SK-N-SH (cell line): ENCODE results near the gene SLC25A21. TPM values are rescaled to one million over a fixed set of nuclear protein-coding genes. Genes with fewer than 3 reads are reported as not detected.

Experiments used
- CTCF ChIA-PET: fragments of 300-600, 350-600 bp; formaldehyde crosslinking; extraction: SDS; loops from one replicate; lab custom pipeline; 2021; lab: Yijun Ruan, JAX
- POLR2A ChIA-PET: fragments of 350-600 bp; sonication (Branson Sonifier 250); formaldehyde crosslinking; extraction: SDS; loops from one replicate; lab custom pipeline; 2020; ENCODE audit warnings: antibody characterized with exemption, inconsistent platforms; lab: Yijun Ruan, JAX
- DNase-seq: peaks from one replicate; pipeline ENCODE4 v3.0.0; 2012
- H2AFZ ChIP-seq: fragments of 200-600 bp; sonication (generic); 2 replicates; pipeline ENCODE4 v1.8.1; 2016; ENCODE audit warnings: antibody characterized with exemption, mild to moderate bottlenecking, low read depth
- H3F3A ChIP-seq: fragments of 200-600 bp; sonication (generic); replicated peaks from 2 replicates; pipeline ENCODE3; 2016; ENCODE audit warnings: antibody characterized with exemption, mild to moderate bottlenecking; ENCODE audit not compliant: insufficient read depth
- H3K27ac ChIP-seq, 2 experiments: fragments of 200-500 bp in 1 of 2; fragments of 200-600 bp in 1 of 2; sonication (Bioruptor generic) in 1 of 2; sonication (generic), shearing (Covaris generic) in 1 of 2; 2 replicates each; pipeline versions ENCODE4 v1.5.1 to v1.6.1; 2014 to 2016; ENCODE audit warnings: low read depth in 2 of 2, inconsistent platforms in 1 of 2, low read length in 1 of 2, mild to moderate bottlenecking in 1 of 2, mixed read lengths in 1 of 2
- H3K27me3 ChIP-seq: fragments of 200-600 bp; sonication (generic), shearing (Covaris generic); 2 replicates; pipeline ENCODE4 v1.6.1; 2016; ENCODE audit warnings: mixed run types; ENCODE audit not compliant: insufficient read depth
- H3K36me3 ChIP-seq, 2 experiments: fragments of 200-500 bp in 1 of 2; fragments of 200-600 bp in 1 of 2; sonication (Bioruptor generic) in 1 of 2; sonication (generic) in 1 of 2; replicated peaks in 1 of 2; 2 replicates each; pipeline versions ENCODE3 to v1.5.1; 2014 to 2016; ENCODE audit warnings: low read length in 1 of 2, mild to moderate bottlenecking in 1 of 2; ENCODE audit not compliant: insufficient read depth in 2 of 2, control insufficient read depth in 1 of 2
- H3K4me1 ChIP-seq, 2 experiments: fragments of 200-500 bp in 1 of 2; fragments of 200-600 bp in 1 of 2; sonication (Bioruptor generic) in 1 of 2; sonication (generic), shearing (Covaris generic) in 1 of 2; 2 replicates each; pipeline versions ENCODE4 v1.5.1 to v1.6.1; 2014 to 2016; ENCODE audit warnings: low read depth in 1 of 2, low read length in 1 of 2, mixed run types in 1 of 2; ENCODE audit not compliant: insufficient read depth in 2 of 2, control insufficient read depth in 1 of 2
- H3K4me2 ChIP-seq: fragments of 200-600 bp; sonication (generic), shearing (Covaris generic); 2 replicates; pipeline ENCODE4 v1.6.1; 2017; ENCODE audit warnings: mixed run types
- H3K4me3 ChIP-seq, 2 experiments: fragments of 200-500 bp in 1 of 2; fragments of 200-600 bp in 1 of 2; sonication (Bioruptor generic) in 1 of 2; sonication (generic), shearing (Covaris generic) in 1 of 2; 2 replicates each; pipeline versions ENCODE4 v1.5.1 to v1.8.1; 2014 to 2016; ENCODE audit warnings: low read depth in 2 of 2, inconsistent platforms in 1 of 2, low read length in 1 of 2, mild to moderate bottlenecking in 1 of 2, mixed read lengths in 1 of 2, moderate library complexity in 1 of 2
- H3K79me2 ChIP-seq: fragments of 200-600 bp; sonication (generic); 2 replicates; pipeline ENCODE4 v1.8.1; 2017; ENCODE audit warnings: mild to moderate bottlenecking; ENCODE audit not compliant: insufficient read depth
- H3K9ac ChIP-seq: fragments of 200-600 bp; sonication (generic); 2 replicates; pipeline ENCODE4 v1.6.1; 2017; ENCODE audit warnings: mixed run types
- H3K9me2 ChIP-seq: fragments of 200-600 bp; sonication (generic); 2 replicates; pipeline ENCODE4 v1.6.1; 2017; ENCODE audit warnings: mixed run types
- H3K9me3 ChIP-seq: fragments of 200-600 bp; sonication (generic); 2 replicates; pipeline ENCODE4 v1.6.1; 2017; ENCODE audit warnings: mixed run types, mild to moderate bottlenecking, moderate library complexity
- H4K20me1 ChIP-seq: fragments of 200-600 bp; sonication (generic); 2 replicates; pipeline ENCODE4 v1.6.1; 2017; ENCODE audit warnings: mild to moderate bottlenecking, mixed run types; ENCODE audit not compliant: insufficient read depth
- EP300 ChIP-seq, 2 experiments: IDR thresholded peaks; 2 replicates each; pipeline versions ENCODE4 v1.4.0 to v1.6.1; 2012; ENCODE audit warnings: borderline replicate concordance in 1 of 2, low read depth in 1 of 2, low read length in 1 of 2
- EZH2phosphoT487 ChIP-seq: fragments of 200-600 bp; sonication (generic); IDR thresholded peaks from 2 replicates; pipeline ENCODE4 v1.6.1; 2017; ENCODE audit warnings: low read depth, mixed run types, mild to moderate bottlenecking, antibody characterized with exemption, moderate library complexity, borderline replicate concordance
- FOSL2 ChIP-seq: IDR thresholded peaks from 2 replicates; pipeline ENCODE4 v1.4.0; 2012; ENCODE audit warnings: low read depth, mild to moderate bottlenecking, moderate library complexity, borderline replicate concordance
- GABPA ChIP-seq: IDR thresholded peaks from 2 replicates; pipeline ENCODE4 v1.4.0; 2012; ENCODE audit warnings: low read depth, mild to moderate bottlenecking
- MAX ChIP-seq: IDR thresholded peaks from 2 replicates; pipeline ENCODE4 v1.4.0; 2012; ENCODE audit warnings: low read depth
- PBX3 ChIP-seq: IDR thresholded peaks from 2 replicates; pipeline ENCODE4; 2012
- RXRA ChIP-seq: IDR thresholded peaks from 2 replicates; pipeline ENCODE4 v1.4.0; 2012; ENCODE audit warnings: low read depth, mild to moderate bottlenecking, borderline replicate concordance
- USF2 ChIP-seq: fragments of 150-350 bp; IDR thresholded peaks from 2 replicates; pipeline ENCODE4 v1.6.1; 2017; ENCODE audit warnings: antibody characterized with exemption, low read length, low read depth, borderline replicate concordance
- ZBTB33 ChIP-seq: IDR thresholded peaks from 2 replicates; pipeline ENCODE4 v1.4.0; 2012; ENCODE audit warnings: low read depth, borderline replicate concordance
- WGBS: methylation state at CpG from one replicate; pipeline ENCODE4 v1.1.6; 2017; ENCODE audit warnings: low lambda C conversion rate; 5-methylcytosine and 5-hydroxymethylcytosine counted together
- polyA plus RNA-seq, 3 experiments: library from polyadenylated mRNA; depleted of rRNA; stranded (reverse); fragments of >200 nt; gene quantifications; 2 replicates each; pipeline ENCODE4 v1.2.3, GENCODE V29; 2012

The SLC25A21 gene
- polyA plus RNA-seq, 1 of the 3 experiments (the other 2 are of a cell fraction) = not detected

GRCh38 chr14:36658123-36659009 is 514.0 kb downstream of the SLC25A21 start:
- Histone ChIP-seq H2AFZ (no peak overlapping the region), H3K4me3 (no peak overlapping the region)
- TF ChIP-seq GABPA (no peak), ZBTB33 (no peak), PBX3 (no peak), FOSL2 (no peak), USF2 (no peak), EZH2phosphoT487 (peak; percentile 23; the same call in 1 of the 2 replicates), RXRA (no peak), EP300 (IDR thresholded peaks at IDR 0.05; ENCODE audit: borderline replicate concordance in 1 of 2, low read depth in 1 of 2, low read length in 1 of 2) (no peak), MAX (no peak)
- TF ChIP-seq, all 33 proteins: peak for 1
- Histone ChIP-seq H3K27me3 (peaks cover 100% of the 10 kb centered on the region), H3K27ac (no peak overlapping the region), H3K36me3 (no peaks in the 10 kb centered on the region), H3F3A (no peaks in the 10 kb centered on the region), H3K9me3 (no peaks in the 10 kb centered on the region), H3K9ac (no peak overlapping the region), H4K20me1 (no peaks in the 10 kb centered on the region), H3K79me2 (no peaks in the 10 kb centered on the region), H3K9me2 (no peaks in the 10 kb centered on the region), H3K4me2 (peak overlapping the region; percentile 69; the same call in 1 of the 2 replicates), H3K4me1 (no peaks in the 10 kb centered on the region; a peak in 1 of 4 replicates)
- ChIA-PET POLR2A (no interaction called here), CTCF (interaction anchor here (0.9 to 2.0 kb wide), 3 partner anchors 10 to 105 kb away, joined by 3 to 5 read pairs (median 3); no protein-coding TSS in a partner anchor)
- no peak for DNase-seq
- WGBS = 13% methylated on average over 29 of the region's 55 CpGs
